GM20000 (cell line): ENCODE results near the gene HIVEP3.

Source experiments
- DNase-seq: peaks from one replicate; pipeline ENCODE4 v3.0.0; 2012; ENCODE audit warnings: low spot score
- CTCF ChIP-seq: IDR thresholded peaks from 2 replicates; pipeline ENCODE4 v1.5.1; 2012; ENCODE audit warnings: mild to moderate bottlenecking, control low read depth; ENCODE audit errors: extremely low read depth, missing control alignments

Gene HIVEP3

GRCh38 chr1:41901551-41901950, 17.2 kb downstream of the HIVEP3 start:
- DNase-seq, result no peak
- TF ChIP-seq CTCF, result no peak

GRCh38 chr1:41900603-41901444, 17.9 kb downstream of the HIVEP3 start:
- no peak for TF ChIP-seq CTCF
- DNase-seq, result no peak

GRCh38 chr1:41898191-41898713, 20.5 kb downstream of the HIVEP3 start:
- no peak for DNase-seq
- no peak for TF ChIP-seq CTCF

GRCh38 chr1:41895552-41895951, 23.2 kb downstream of the HIVEP3 start:
- DNase-seq, result no peak
- TF ChIP-seq CTCF, result no peak

GRCh38 chr1:41894808-41895483, 23.8 kb downstream of the HIVEP3 start:
- TF ChIP-seq CTCF, result no peak

GRCh38 chr1:41894101-41894807, 24.5 kb downstream of the HIVEP3 start:
- no peak for TF ChIP-seq CTCF

More at GRCh38 chr1:41894808-41895483, 23.8 kb downstream of the HIVEP3 start:
- no peak for DNase-seq

More at GRCh38 chr1:41894101-41894807, 24.5 kb downstream of the HIVEP3 start:
- DNase-seq, result no peak
